ENCODE results near the gene ZDHHC13. TPM values are rescaled to one million over a fixed set of nuclear protein-coding genes. Genes with fewer than 3 reads are reported as not detected.

The ZDHHC13 gene
- total and polyA plus RNA-seq, 9 donors = 5.7 to 15.4 (median 9.0) TPM

DNA sequence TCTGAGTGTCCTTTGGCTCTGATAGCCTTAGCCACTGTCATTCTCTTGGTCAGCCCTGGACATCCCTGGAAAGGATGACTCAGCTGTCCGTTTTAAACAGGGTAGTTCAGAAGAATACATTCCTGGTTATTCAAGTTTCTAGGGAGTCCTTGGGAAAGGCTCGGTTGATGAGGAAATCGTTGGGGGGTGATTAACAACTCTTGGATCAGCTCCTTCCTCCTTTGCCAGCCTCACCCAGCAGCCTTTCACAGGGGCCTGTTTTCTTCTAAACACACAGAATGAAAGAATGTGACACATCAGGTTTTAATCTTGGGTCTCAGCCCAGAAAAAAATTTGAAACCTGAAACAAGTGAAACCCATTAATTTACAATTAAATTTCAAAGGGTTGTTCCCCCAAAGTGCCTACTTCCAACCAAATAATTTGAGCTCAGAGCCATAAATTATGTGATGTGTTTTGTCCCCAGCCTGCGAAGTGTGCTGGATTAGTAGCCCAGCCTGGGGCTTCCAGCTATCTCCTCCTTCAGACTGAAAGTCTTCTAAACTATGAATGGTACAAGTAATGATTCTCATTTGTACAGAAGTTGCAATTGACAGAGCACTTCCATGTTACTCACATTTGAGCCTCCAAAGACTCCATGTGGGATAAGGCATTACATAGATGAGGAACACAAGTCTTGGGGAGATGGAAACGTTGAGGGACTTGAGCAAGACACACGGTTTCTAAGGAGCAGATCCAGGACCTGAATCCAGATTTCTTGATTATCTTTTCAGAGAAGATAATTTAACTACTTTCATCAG is 37.1 kb upstream of the ZDHHC13 start:
- no peaks in the 10 kb centered on the region for H3K4me1 ChIP-seq (ENCODE audit: insufficient read depth)
- TF ChIP-seq, protein P1, sequence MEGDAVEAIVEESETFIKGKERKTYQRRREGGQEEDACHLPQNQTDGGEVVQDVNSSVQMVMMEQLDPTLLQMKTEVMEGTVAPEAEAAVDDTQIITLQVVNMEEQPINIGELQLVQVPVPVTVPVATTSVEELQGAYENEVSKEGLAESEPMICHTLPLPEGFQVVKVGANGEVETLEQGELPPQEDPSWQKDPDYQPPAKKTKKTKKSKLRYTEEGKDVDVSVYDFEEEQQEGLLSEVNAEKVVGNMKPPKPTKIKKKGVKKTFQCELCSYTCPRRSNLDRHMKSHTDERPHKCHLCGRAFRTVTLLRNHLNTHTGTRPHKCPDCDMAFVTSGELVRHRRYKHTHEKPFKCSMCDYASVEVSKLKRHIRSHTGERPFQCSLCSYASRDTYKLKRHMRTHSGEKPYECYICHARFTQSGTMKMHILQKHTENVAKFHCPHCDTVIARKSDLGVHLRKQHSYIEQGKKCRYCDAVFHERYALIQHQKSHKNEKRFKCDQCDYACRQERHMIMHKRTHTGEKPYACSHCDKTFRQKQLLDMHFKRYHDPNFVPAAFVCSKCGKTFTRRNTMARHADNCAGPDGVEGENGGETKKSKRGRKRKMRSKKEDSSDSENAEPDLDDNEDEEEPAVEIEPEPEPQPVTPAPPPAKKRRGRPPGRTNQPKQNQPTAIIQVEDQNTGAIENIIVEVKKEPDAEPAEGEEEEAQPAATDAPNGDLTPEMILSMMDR (IDR thresholded peaks at IDR 0.05) = no peak
- TF ChIP-seq POLR2A (IDR thresholded peaks at IDR 0.05) (no peak), EP300 (IDR thresholded peaks at IDR 0.05) (no peak)
- intact Hi-C loops (cut with DNase I) = loop anchor here in 1 of 4 donors (10.0 kb wide), 1 partner anchor 475 kb away; no protein-coding TSS in a partner anchor
- no peaks in the 10 kb centered on the region for H3K36me3 ChIP-seq
- H3K27me3 ChIP-seq = no peaks in the 10 kb centered on the region
- H3K27ac ChIP-seq = no peak overlapping the region
- H3K9me3 ChIP-seq = no peaks in the 10 kb centered on the region
- DNase-seq = no peak
- no peak overlapping the region for H3K4me3 ChIP-seq
- WGBS, 3 donors = 29 to 39% (median 29%) methylated on average over 6 of the region's 6 CpGs

DNA sequence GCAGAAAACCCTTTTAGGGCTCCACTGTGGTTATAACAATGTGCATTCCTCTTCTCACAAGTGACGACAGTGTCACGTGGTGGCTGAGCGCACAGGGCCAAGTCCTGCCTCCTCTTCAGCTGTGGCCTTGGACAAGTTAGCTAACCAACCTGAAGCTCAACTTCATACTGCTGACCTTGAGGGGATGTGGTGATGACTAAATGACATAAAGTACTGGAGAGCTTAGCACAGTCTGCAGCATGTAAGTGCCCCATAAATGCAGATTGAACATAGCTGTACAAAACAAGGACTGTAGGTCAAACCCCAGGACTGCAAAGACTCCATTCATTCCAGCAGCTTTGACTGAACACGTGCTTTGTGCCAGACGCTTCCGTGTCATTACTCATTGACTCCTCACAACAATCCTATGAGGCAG is 36.4 kb upstream of the ZDHHC13 start:
- no peak for DNase-seq
- Histone ChIP-seq H3K27me3 (no peaks in the 10 kb centered on the region), H3K36me3 (no peaks in the 10 kb centered on the region), H3K4me1 (ENCODE audit: insufficient read depth) (no peaks in the 10 kb centered on the region), H3K9me3 (no peaks in the 10 kb centered on the region), H3K27ac (no peak overlapping the region), H3K4me3 (no peak overlapping the region)
- 47 to 53% (median 49%) methylated on average over 6 of the region's 6 CpGs for WGBS, 3 donors
- TF ChIP-seq EP300 (IDR thresholded peaks at IDR 0.05) (no peak), POLR2A (IDR thresholded peaks at IDR 0.05) (no peak)
- TF ChIP-seq, protein P1 (IDR thresholded peaks at IDR 0.05) = no peak
- intact Hi-C loops (cut with DNase I) = no loop called here

DNA sequence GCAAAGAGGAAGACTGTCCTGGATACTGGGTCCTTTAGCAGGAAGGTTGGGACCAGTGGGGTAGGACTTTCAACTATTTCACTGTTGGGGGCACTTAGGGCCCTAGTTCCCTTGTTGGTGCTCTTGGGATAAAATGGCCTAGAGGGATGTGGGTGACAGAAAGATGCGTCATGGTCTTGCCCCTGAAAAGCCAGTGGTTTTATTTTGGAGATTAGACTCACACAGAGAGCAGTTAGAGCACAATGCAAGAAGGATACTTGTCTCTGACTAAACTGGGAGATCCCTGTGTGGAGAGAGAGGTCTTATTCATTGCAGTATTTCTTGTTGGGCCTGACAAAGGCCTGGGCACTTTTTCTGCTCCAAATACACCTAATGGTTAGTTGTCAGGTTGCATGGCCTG is 33.8 kb upstream of the ZDHHC13 start:
- no peak overlapping the region for H3K4me3 ChIP-seq
- no peaks in the 10 kb centered on the region for H3K27me3 ChIP-seq
- H3K36me3 ChIP-seq = no peaks in the 10 kb centered on the region
- DNase-seq = no peak
- intact Hi-C loops (cut with DNase I) = no loop called here
- H3K27ac ChIP-seq = no peak overlapping the region
- H3K9me3 ChIP-seq = no peaks in the 10 kb centered on the region
- TF ChIP-seq EP300 (IDR thresholded peaks at IDR 0.05) (no peak), POLR2A (IDR thresholded peaks at IDR 0.05) (no peak)
- TF ChIP-seq, protein P1 (IDR thresholded peaks at IDR 0.05) = no peak
- WGBS, 3 donors = 88 to 95% (median 90%) methylated on average over 1 of the region's 1 CpG
- no peaks in the 10 kb centered on the region for H3K4me1 ChIP-seq (ENCODE audit: insufficient read depth)

DNA sequence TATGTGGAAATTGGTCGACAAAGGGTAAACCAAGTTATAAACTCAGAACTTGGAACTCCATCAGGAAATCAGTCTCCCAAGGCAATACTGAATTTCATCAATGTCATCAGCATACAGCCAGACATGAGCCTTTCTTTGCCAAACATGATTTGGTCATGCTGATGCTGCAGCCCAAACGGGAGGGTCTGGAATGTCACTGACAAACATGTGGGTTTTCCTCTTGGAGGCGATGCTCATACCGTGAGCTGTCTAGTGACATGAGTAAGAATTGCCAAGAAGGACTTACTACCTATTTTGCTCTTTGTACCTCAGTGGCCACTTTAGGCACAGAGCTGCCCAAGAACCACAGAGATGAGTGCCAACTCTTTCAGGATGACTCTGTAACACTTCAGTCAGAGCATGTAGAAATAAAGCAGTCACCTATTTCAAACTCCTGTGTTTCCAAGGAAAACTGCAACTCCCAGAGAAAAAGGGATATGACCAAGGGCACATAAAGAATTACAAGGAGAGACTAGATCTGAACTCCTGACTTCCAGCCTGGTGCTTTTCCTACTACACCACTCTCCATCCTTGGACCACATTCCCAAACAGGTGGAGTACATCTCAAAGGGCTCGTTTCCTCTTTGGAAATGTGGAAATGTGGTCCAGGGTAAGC is 32.2 kb upstream of the ZDHHC13 start:
- H3K4me1 ChIP-seq (ENCODE audit: insufficient read depth) = no peaks in the 10 kb centered on the region
- no peak overlapping the region for H3K27ac ChIP-seq
- no peak overlapping the region for H3K4me3 ChIP-seq
- 62 to 68% (median 64%) methylated on average over 5 of the region's 5 CpGs for WGBS, 3 donors
- H3K36me3 ChIP-seq = no peaks in the 10 kb centered on the region
- H3K9me3 ChIP-seq = no peaks in the 10 kb centered on the region
- no peaks in the 10 kb centered on the region for H3K27me3 ChIP-seq
- TF ChIP-seq, protein P1 (IDR thresholded peaks at IDR 0.05) = no peak
- no peak for TF ChIP-seq EP300 (IDR thresholded peaks at IDR 0.05)
- TF ChIP-seq POLR2A (IDR thresholded peaks at IDR 0.05) = no peak
- intact Hi-C loops (cut with DNase I) = no loop called here
- no peak for DNase-seq
